KBM-7 (cell line): Measurements from ENCODE around the gene CPNE5.

Experiments used
- DNase-seq: peaks from one replicate; pipeline ENCODE4 v3.0.0-alpha.2; 2015
- in situ Hi-C: fragments of 300-500 bp; cut with MboI; formaldehyde crosslinking; loops from 2 replicates; pipeline ENCODE4 v1.14.3; 2020; ENCODE audit warnings: low sequenced_read_pairs, low pct_unique_long_range_greater_than_20kb, mixed read lengths

CPNE5 gene

DNA sequence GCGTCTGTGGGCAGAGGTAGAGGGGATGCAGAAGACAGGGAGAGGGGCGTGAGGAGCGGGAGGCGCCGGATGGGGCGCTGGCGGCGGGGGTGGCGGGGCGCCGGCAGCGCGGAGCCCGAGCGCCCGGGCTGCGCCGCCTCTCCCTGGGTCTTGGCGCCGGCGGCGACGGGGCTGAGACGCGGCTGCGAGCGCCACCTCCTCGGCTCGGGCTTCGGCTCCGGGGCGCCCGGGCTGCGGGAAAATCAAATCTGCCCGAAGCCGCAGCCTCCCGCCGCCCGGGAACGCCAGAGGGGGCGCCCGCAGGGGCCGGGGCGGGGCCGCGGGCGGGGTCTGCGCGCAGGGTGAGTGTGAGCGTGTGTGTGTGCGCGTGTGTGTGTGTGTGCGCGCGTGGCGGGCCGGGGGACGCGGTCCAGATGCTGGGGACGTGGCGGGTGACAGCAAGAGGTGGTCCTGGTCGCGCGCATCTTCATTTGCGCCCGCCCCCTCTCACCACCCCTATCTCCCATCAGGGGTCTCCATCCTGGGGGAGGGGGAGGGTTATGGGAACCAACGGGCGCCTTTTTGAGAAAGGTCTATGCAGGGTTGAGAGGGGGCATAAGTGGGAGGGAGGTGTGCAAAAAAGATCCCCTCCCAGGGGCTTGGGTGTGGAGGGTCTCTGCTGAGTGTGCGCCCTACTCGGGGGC lies 646 bp upstream of the CPNE5 start:
- DNase-seq = no peak
- in situ Hi-C loops = loop anchor here (10.0 kb wide), 1 partner anchor 65 kb away; no protein-coding TSS in a partner anchor

DNA sequence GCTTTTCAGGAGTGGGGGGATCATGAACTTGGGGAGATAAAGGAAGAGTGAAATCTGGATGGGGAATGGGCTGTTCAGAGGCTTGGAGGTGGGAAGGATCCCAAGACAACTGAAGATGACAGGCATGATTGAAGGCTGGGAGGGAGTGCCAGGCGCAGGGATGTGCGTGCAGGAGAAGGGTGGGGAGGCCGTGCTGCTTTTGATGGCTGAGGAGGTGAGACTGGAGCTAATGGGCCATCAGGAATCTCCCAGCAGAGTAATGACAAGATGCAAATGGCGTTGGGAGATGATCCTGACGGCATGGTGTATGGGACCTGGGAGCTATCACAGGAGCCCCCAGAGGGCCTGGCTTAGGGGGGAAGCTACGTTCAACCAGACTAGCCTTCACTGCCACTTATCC lies 1.6 kb downstream of the CPNE5 start:
- in situ Hi-C loops = no loop called here
- DNase-seq = no peak

DNA sequence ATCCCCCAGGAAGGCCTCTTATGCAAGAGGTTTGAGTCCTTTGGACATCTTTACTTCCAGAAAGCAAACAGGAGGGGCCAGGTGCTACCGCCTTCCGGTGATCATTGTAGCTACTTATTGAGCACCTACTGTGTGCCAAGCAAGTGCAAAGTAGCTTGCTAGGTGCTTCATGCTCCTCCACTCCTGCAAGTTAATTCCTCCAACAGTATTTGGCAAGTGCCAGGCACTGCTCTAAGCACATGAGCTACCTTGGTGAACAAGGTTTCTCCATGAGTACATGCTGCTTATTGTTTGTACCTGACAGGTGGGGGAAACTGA lies 2.3 kb downstream of the CPNE5 start:
- DNase-seq = no peak
- in situ Hi-C loops = no loop called here

DNA sequence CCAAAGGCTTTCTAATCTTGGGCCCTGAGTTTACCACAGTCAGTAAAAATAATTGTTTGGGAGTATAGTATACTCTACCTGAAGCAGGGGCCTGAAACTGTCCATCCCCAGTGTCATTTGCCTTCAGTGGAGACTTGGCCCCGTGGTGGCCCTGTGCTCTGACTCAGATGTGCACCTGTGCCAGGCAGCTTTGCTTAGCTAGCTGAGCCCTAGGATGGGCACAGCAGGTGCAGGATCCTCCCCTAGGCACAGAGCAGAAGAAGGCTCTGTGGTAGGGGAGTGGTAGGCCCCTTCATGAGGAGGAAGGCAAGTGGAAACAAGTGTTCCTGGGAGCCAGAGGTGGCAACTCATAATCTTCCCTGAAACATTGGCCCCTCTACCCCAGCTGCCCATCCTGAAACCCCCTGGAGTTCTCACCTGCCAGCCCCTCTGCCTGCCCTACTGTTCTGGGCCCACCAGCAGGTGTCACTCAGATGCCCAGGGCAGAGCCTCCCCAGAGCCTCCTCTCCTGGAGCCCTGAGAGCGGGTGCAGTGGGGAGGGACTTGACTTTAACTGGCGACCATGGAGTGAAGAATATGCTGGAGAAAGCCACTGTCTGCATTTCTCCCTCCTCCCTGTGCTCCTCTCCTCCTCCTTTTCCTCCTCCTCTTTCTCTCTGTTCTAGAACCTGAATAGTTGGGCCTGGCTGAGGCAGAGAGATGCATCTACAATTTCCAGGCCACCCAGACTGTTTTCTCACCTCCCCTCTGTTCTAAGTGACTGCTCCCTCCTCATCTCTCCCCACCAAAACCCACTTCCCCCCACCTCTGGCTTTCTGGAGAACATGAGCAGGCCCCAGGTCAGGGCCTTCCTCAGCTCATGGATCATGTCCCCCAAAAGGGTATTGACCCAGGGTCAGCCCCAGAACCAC lies 2.9 kb downstream of the CPNE5 start:
- in situ Hi-C loops = no loop called here
- DNase-seq = no peak

DNA sequence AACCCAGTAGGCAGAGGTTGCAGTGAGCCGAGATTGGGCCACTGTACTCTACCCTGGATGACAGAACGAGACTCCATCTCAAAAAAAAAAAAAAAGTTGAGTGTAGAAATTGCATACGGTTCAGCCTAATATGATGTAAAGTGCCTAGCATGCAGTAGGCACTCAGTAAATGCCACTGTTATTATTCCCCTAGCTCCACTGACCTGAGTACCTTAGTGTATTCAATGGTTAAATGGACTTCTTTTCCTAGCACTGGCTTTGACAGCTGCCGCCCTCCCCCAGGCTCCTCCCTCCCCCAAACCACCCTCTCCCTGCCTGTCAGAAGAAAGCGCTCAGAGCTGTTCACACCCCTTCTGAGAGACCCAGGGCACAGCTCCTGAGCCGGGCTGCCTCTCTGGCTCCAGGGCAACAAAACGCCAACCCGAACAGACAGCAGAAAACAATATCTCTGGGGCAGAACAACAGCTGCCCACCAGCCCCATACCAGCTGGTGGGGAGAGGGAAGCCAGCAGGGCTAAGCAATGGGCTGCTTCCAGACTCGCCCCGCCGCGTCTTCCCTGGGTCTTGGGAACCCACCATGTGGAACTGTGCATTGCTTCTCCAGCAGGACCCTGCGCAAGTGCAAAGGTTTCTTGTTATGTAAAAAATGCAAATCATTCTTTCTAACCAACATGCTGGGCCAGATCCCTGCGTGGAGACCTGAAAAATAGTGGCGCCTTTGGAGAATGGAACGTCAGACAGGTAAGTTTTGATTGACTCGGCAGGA lies 4.5 kb downstream of the CPNE5 start:
- no peak for DNase-seq
- in situ Hi-C loops = no loop called here

DNA sequence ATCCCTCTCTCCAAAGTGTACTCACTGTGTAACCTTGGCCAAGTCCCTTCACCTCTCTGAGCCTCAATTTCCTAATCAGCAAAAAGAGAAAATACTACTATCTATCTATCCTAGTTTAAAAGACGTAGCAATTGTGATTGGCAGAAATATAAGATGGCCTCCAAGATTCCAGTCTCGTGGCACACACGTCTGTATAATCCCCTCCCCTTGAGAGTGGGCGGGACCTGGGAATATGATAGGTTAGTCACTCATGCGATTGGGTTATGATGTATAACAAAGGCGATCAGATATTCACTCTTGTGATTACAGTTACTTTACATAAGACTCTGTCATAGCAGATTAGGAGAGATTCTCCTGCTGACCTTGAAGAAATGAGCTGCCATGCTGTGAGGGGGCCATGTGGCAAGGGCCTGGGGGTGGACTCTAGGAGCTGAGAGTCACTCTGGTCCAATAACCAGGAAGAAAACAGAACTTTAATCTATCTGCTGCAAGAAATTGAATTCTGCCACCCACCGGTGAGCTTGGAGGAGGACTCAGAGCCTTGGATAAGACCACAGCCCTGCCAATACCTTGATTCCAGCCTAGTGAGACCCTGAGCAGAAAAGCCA lies 6.0 kb downstream of the CPNE5 start:
- DNase-seq = no peak
- in situ Hi-C loops = no loop called here

DNA sequence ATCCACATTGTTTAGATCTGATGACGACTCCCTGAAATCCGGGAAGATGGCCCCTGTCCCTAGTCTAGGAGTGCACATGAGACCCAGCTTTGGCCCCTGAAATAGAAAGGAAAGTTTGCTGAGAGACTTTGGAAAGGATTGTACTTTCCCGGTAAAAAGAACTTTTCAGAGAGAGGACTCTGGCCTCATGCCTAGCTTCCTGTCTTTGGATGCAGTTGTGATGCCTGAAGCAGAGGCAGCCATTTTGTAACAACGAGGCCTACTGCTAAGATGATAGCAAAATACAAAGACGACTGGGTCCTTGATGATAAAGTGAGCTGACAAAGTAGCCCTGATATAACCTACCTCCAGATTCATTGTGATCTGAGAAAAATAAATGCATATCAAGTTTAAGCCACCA lies 6.9 kb downstream of the CPNE5 start:
- no peak for DNase-seq
- in situ Hi-C loops = no loop called here

DNA sequence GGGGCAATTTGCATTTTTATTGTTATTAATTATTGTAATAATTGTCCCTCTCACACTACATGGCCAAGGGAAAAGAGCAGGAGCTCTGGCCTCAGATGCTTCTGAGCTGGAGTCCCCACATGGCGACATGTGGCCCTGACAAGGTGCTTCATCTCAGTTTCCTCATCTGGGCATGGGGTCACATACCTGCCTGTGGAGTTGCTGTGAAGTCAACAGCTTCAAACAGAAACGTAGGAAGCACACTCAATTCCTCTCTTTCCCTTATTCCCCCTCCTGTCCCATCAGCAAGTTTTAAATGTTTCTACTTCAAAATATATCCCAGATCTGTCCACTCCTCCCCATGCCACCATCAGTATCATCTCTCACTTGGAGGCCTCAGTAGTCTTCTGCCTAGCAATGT lies 8.7 kb downstream of the CPNE5 start:
- in situ Hi-C loops = no loop called here
- no peak for DNase-seq

DNA sequence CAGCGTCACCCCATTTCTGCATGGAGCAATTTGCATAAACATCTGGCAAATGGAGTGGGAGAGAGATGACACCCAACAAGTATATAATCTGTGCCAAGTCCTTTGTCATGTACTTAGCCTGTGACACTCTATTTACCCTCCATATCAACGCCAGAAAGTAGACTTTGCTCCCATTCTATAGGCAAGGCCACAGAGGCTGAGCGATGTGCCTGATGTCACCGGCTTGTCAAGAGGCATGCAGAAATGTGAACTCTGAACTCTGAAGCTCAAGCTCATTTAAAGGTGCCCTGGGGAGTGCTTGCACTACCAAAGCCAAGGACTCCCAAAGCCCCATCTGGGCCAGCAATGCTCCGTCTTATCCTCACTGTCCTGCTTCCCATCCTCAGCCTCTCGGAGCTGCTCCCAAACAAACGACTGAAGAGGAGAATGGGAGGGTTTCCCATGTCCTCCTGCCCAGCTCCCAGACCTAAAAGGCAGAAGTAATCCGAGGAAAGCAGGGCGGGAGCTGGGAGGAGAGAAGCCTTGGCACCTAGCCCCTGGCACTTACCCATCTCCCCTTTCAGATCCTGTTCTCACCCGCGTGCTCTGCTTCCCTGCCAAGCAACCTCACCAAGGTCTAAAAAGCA lies 9.2 kb downstream of the CPNE5 start:
- in situ Hi-C loops = no loop called here
- DNase-seq = no peak

DNA sequence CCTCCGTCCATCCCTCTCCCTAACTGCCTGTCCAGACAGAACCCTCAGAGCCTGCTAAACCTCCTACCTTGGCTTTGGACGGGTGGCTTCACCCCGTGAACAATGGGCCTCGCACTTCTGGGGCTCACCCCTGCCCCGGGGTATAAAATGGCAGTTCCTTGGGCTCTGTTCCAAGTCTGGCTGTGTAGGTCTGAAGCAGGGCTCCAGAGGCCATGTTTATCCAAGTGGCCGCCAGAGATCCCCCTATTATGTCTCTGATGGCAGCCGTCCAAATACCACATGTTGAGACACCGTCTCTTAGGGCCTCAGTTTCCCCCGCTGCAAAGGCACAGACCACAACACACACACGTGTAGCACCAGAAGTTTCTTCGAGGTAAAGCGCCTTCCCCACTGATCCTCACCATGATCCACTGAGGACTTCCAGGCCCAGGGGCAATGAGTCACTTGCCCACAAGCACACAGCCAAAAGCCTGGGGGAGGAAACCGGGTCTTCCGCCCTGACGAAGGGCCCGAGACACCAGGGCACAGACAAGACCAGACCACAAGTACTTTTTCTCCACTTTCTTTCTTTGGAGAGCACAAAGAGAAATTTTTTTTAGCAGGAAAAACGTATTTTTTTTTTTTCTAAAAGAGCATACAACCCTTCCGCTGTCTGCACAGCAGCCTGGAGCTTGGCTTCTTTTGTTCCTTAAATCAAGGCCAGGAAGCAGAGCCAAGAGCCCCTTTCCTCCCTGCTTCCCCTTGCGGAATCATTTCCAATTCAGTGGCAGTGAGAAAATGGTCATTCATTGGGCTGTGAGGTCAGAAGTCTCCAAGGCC lies 11.8 kb downstream of the CPNE5 start:
- peak; percentile 91 for DNase-seq
- in situ Hi-C loops = no loop called here

DNA sequence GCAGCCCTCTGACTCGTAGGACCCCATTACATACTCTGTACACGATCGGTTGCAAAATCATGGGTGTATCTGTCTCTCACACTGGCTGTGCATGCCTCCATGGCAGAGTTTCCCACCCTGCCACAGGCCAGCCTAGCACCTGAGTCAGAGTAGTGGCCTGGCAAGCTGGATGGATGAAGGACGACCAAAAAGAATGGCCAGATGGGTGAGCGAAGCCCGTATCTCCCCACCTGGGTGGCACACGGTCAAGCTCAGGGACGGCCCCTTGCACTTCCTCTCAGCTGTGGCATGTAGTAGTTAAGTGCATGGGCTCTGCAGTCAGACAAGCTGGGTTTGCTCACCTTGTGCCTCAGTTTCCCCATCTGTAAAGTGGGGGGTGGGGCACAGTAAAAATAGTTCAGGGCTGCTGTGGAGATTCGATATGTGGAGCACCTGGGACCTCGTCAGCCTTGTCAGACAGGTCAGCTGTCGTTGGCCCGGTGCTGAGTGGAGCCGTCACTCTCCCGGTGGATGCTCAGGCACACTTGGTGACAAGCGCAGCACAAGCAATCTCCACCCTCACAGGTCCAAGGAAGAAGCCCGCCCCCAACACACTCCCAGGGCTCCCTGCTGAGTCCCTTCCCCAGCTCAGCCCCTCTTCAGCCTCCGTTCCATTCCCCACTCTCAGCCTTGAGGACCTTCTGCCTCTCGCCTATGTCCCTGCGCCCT lies 12.6 kb downstream of the CPNE5 start:
- in situ Hi-C loops = no loop called here
- DNase-seq = no peak

DNA sequence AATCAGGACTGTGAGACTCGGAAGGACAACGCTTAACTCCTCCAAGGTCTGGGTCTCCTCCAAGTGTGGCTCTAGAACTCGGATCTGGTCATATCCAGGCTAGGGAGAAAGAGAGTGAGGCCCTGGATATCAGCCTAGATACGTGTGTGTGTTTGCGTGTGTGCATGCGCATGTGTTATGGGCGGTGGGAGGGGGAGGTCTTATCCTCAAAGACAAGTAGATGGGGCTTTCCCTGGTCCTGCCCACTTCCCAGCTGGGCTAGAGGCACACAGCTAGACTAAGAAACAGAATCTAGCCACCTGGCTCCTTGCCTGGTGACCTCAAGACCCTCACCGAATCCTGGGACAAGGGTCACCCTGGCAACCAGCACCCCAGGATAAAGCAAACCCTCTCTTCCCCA lies 13.2 kb downstream of the CPNE5 start:
- in situ Hi-C loops = no loop called here
- no peak for DNase-seq

DNA sequence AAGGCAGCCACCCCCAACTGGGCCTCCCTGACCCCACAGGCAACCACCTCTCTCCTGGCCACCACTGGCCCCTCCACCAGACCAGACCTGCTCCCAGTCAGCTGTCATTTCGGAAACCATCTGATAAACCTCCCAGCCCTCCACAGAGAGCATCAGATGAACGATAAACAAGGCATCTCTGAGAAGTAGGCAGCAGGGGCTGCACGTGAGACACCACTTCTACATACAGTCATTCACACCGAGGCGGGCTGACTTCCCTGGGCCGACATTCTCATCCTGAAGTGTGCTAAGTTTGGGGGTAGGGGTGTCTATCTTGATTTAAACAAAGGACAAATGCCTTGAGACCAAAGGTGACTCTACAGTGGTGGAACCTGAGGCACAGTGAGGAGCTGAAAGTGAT lies 13.8 kb downstream of the CPNE5 start:
- no peak for DNase-seq
- in situ Hi-C loops = no loop called here

DNA sequence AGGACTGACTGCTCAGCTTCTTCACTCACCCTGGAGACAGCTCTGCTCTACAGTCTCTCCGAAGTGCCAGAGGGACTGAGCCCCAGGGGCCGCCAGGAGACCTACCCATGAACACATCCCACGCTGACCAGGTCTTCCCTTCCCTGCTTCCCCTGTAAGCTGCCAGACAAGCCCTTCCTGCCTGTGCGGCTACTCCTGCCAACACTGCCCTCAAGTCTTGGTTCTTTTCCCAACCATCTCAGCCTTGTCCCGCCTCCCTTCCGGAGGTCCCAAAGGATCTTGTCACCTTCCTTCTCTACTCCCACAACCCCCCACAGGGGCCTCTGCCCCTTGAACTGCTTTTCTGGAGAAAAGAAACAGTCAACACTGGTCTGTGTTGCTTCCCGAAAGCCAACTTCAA lies 15.0 kb downstream of the CPNE5 start:
- in situ Hi-C loops = no loop called here

DNA sequence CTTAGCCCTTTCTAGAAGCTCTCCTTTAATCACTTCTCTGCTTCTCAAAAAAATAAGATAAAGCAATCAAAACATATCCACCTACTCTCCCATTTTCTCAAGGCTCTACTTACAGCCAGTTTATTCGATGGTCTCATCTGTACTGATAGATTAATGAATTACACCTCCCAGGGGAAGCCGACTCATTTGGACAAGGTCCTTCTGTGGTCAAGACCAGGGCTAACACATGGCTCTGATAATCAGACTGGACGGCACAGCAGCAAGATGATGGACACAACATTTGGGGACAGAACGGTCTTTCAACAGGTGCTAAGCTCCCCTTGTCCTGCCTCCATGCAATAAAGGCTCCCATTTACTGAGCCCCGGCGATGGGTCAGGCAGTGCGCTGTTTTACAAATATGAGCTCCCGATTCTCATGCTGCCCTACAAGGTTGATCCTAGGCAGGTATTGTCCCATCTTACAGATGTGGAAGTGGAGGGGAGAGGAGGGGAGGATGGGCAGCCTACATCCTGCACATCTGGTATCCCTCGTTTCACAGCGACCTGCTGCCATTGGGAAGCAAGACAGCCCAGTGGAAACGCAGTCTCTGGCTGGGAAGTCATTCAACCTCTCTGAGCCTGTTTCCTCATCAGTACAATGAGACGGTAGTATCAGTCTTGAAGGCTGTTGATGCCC lies 15.7 kb downstream of the CPNE5 start:
- DNase-seq = no peak
- in situ Hi-C loops = no loop called here

More for the DNA sequence above, 15.0 kb downstream of the CPNE5 start:
- no peak for DNase-seq

DNA sequence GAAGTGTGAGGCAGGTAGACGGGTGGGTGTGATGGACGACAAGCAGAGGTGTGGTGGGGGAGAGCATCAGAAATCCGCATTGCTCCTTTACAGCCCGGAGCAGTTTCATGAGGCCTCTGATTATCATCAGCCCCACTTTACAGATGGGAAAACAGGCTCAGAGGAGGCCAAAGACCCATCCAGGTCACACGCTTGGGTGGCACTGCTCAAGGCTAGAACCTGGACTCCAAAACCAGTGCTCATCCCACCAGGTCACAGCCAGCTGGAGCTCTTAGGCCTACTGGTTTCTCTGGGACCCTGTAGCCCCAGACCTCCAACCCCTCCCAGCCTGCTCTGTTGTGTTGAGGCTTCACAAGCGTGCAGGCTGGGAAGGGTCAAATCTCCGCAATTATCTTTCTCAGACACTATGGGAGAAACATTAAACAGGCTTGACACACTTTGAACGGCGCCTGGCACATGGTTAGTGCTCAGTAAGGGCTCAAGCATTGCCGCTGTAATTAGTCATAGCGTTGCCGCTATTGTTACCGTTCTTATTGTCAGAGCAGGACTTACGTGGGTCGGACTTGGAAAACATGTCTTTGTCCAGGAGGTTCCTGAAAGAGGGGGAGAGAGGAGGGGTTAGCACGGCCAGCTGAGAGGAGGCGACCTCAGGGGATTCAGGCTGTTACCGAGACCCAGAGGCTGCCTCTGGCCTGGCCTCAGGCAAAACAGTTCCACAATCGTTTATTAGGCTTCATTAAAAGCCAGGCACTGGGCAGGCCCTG lies 16.6 kb downstream of the CPNE5 start:
- no peak for DNase-seq
- in situ Hi-C loops = no loop called here
